Activated CD4-positive, CD25-positive, alpha-beta regulatory T cell treated with anti-CD3 and anti-CD28 coated beads, Interleukin-2, amount 50 U/mL, for 24 hours (primary cell): Measurements from ENCODE around the gene CLSTN2.

Experiments used
- ATAC-seq, 2 donors: fragments of 150-1000 bp; cut with Tn5 transposase; one replicate each; pipeline ENCODE4 v1.10.0; 2021; ENCODE audit warnings: mild to moderate bottlenecking in 1 of 2, moderate library complexity in 1 of 2

CLSTN2 gene

DNA sequence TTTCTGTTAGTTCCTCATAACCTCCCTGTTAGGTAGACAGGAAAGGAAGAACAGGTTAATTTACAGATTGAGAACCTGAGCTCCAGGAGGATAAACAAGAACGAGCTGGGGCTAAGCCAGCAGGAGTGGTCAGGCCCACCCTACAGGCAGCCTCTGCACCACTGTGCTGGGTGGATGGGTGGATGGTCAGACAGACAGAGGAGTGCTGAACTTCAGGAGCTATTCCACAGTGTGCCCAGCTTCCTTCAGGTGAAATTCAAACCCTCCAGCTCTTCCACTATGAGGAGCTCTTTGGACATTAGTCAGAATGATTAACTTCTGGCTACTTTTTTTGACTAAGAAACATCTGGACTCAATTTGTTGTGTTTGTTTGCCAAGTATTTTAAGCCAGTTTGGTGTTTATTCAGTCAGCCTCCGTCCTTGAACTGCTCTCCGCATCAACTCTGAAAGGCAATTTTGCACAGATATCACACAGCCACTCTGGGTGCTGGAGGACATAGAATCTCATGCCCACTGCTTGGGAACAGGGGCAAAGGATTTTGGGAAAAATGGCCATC lies 361.9 kb downstream of the CLSTN2 start:
- ATAC-seq: no peak

DNA sequence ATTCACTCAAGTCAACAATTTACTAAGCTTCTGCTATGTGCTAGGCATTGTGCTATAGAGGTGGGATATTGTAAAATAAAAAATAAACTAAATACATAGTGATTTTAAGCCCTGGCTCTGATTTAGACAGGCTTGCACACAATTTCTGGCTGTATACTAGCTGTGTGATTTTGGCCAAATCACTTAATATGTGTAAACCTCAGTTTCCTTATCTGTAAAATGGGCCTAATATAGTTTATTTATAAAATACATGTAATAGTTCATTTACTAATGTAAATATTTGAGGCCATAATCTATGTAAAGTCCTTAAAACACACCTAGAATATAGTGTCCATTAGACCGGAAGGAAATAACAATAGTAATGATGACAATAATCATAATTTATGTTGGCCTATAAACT lies 363.1 kb downstream of the CLSTN2 start:
- ATAC-seq: no peak

DNA sequence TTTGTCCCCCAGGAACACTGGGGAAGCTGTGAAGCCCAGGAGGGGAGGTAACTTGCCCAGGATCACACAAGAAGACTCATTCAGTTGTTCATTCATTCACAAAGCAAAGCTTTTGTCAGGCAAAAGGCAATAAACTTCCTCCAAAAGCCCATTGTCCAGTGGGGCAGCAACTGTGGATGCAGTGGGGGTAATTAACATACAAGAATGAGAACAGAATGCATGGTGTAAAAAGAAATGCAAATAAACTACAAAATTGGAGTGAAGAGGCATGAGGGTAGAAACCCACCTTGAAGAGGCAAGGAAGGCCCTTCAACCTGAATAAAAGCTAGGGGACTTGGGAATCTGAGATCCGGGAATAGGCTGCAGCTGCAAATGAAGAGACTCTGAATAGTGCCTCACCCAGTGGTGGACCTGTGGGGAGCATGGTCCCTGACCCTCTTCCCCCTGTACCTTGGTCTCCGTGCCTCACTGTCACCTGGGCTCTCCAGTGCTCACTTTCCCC lies 363.6 kb downstream of the CLSTN2 start:
- no peak for ATAC-seq

DNA sequence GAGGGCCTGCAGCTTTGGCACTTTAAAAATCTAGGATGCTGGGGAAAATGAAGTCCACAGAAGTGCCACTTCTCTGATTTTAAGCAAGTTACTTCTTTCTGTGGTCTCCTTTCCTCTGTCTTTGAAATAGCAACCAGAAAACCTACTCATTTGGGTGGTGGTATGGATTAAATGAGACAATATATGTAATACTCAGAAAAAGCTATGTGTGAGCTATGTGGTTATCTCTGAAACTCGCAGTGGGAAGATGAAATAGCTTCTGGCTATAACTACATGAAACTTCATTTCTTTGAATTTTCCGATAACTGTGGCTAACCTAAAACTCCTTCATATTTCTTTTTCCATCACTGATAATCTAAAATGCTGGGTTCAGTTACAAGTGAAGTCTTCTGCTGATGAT lies 368.9 kb downstream of the CLSTN2 start:
- ATAC-seq: no peak

DNA sequence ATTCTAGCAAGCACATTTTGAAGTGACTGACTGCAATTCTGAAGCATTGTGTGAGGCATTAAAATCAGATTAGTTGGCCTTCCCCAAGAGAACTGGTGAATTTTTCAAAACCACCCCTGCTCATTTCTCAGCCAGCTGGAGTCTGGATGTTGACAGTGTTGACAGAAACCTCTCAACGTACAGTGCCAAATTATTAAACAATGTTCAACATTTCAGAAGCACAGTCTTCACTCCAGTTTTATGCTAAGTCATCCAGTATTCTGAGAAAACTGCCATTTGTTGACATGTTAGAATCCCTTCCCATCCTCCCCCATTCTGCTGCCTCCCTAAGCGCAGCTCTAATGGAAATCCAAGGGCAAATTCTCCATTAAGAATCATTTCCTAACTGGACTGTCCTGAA lies 373.6 kb downstream of the CLSTN2 start:
- ATAC-seq: no peak

DNA sequence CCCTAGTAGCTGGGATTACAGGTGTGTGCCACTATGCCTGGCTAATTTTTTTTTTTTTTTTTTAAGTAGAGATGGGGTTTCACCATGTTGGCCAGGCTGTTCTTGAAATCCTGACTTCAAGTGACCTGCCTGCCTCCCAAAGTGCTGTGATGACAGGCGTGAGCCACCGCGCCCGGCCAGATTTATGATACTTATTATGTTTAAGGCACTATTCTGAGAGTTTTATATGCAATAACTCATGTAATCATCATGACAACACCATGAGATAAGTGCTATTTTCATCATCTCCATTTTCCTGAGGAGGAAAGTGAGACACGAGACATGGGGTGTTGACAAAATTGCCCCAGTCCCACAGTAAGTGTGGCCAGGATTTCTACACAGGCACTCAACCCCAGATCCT lies 376.4 kb downstream of the CLSTN2 start:
- ATAC-seq: no peak

DNA sequence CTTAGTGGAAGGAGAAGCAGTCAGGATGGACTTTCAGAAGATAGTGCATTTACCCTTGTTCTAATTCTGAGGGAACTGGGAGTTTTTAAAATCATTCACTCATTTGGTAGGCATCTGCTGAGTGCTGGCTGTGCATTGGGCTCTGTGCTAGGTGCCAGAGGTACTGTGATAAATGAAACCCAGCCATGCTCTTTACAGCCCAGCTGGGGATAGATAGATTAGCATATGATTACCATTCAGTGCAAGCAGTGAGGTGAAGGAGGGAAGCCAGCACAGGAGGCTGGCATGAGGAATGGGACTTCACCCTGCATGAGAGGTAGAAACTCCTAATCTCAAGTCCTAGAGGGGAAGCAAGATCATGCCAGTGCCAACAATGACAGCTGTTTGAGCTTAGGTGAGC lies 381.0 kb downstream of the CLSTN2 start:
- ATAC-seq: no peak

DNA sequence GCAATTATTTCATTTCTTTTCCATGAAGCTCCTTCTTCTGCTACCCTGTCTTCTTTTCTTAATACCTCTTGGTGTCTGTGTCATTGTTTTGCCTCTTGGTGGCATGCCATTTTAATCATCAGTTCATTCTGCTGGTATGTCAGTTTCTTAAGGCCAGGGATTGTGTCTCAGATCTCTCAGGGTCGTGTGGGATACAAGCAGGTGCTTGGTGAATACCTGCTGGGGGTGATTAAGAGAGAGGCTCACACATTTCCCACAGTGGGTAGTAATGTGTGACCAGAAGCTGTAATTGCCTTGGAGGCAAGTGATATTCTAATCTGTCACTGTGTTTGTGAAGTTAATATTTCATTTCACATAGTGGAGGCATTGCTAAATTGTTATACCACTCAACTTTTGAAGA lies 381.5 kb downstream of the CLSTN2 start:
- ATAC-seq: no peak

DNA sequence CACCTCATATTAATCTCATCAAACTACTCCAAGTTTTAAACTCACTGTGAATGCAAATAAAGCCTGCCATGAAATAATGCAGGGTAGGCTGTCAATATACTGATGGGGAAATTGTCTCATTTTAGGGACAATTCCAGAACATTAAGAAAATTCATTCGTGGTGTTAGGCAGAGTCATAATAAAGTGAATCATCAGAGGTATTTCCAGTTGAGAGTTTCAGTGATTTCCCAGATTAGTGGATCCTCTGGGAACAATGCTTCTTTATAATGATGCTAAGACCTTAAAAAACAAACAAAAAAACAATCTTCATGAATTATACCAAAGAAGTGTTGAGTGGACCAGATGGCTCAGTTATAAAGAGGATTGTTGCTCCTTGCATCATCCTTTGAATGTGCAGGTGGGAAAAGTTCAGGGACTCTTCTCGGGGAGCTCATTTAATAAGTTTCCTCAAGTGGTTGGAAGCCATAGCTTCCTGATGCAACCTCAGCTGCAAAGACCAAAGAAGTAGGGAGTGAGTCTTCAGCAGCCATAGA lies 381.9 kb downstream of the CLSTN2 start:
- no peak for ATAC-seq

DNA sequence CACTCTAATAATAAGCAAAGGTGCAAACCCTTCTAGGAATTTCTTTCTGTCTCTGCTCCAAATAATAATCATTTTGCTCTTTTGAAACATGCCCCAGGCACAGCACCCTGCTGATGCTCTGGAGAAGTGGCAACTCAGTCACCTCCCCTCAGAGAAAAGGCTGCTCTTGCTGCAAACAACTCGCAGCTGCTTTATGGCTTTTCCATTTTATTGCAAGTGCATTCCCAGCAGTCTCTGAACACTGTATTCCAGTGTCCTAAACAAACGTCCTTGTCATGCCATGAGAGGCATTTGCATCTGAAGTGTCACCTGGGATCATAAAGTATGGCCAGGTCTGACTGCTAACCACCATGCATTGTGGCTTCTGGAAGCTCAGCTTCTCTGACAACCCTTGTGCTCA lies 384.8 kb downstream of the CLSTN2 start:
- ATAC-seq: no peak

DNA sequence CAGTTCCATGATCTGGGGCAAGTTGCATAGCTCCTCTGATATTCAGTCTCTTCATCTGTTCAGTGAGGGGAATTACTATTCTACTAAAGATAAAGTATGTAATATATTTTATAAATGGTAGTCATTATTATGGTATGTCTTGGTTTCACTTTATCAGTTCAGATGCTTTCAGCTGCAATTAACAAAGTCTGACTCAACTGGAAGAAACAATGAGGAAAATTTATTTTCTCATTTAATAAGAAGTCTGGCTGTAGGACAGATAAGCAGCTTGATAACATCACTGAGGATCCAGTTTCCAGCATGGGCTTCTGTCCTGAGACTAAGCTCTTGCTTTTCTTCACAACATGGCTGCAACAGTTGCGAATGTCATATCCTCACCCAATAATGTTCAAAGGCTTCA lies 388.6 kb downstream of the CLSTN2 start:
- no peak for ATAC-seq

DNA sequence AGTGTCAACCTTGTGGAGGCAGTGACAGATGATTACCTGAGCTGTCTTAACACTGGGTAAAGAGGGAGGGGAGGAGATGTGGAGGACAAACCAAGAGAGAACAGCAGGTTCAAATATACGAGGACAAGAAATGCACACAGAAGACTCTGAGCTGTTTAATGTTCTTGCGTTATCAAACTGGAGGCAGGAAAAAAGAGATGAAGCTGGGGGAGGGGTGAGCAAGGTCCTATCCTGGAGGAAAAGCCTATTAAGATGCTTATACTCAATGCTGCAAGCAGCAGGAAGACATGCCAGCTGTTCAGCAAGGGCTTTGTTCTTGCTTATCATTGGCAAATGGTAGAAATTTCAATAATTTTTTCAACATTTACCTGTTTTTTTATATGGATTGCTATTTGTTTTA lies 397.1 kb downstream of the CLSTN2 start:
- ATAC-seq: no peak

DNA sequence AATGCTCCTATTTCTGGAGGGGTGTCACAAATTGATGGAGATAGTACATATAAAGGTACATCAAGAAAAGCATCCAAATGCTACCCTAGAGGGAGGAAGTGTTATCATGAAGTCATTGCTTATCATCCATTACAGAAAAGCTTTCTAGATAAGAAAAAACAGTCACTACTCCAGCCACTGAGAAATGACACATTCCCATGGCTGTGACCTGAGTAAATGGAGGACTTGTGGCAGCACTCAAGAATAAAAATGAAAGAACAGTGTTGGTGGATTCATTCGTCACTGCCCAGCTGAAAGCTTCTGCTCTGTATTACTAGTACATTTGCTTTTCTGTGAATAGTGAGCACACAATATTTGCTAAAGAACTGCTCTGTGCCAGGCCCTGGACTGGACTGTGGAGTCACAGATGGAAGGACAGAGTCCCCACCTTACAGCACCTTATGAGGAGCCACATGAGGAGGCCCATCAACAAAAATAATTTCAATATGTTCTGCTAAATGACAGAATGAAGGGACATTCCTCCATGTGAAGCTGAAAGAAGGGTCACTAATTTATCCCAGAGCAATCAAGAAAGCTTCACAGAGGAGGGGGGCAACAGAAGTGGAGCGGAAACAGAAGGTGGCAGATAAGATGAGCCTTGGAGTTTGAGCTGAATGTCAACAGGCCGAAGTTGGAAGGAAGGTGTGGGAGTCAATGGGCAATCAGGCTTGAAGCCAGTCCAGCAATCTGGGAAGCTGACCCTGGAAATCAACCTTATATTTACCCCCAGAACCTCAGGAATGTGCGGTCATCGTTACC lies 399.3 kb downstream of the CLSTN2 start:
- ATAC-seq: no peak

DNA sequence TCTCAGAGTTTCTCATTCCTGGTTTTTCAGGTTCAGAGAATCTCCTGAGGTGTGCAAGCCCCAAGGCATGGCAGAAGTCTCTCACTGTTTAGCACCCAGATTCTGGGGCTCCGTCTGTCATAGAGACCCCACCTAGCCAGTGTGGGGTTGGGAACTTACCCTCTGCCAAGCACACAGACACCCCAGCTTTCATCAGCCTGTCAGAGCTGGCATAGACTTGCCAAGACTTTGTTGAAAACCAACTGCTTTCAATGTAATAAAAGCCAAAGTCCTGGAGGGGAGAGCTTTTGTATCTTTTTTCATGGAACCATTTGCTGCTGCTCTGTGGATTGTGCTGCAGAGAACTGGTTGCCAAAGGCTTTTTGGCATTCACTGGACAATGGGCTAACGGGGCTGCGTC lies 401.5 kb downstream of the CLSTN2 start:
- ATAC-seq: no peak

DNA sequence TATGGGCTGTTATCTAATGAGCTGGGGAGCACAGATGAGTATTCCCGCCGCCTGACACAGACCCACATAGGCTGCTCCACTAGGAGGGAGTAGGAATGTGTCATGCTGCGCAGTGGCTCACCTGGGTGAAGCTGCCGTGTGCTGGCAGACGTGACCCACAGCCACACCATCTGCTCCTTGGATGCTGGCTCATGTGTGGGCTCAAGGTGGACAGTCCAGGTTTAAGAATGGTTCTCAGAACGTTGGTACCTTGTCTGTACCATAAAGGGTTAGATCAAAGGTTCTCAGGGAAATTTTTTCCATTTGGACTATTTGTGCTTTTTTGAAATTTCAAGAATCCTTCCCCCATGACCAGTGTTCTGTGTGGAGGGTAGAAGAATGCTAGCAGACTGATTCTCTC lies 403.9 kb downstream of the CLSTN2 start:
- no peak for ATAC-seq

DNA sequence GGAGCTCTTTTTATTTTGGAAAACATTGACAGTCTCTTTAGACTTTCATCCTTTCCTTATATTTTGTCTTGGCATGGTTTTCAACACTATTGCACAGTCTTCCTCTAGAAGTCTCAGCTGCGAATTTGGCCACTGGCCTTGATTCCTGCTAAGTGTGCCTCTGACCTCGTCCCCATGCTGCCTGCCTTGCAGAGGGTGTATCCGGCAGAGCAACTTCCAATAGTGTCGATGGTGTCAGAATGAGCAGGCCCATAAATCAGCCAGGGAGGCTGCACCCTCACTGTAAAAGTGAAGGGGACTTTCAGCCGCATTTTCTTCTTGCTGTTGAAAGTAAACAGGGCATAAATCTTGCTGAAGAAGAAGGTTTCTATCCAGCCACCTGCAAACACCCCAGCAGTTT lies 406.2 kb downstream of the CLSTN2 start:
- ATAC-seq: no peak

DNA sequence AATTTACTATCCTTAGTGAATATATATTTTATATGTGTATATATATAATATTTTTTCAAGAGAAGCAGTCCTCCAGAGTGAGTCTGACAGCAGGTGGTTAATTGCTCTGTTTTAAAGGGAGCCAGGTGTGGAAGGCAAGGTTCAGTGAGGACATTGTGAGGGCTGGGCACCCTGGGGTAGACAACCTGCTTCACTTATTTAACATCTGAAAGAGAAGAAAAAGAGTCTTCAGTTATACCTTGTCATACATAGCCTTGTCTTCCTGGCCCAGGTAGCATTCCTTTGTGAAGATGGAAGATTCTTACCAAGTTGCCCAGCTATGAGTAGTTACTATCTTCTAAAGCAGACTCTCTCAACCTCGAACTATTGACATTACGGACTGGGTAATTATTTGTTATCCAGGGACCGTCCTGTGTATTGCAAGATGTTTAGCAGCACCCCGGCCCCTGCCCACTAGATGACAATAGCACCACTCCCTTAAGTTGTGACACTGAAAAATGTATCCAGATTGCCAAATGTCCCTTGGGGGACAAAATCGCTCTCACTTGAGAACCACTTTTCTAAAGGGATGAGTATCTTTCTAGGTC lies 406.9 kb downstream of the CLSTN2 start:
- no peak for ATAC-seq

DNA sequence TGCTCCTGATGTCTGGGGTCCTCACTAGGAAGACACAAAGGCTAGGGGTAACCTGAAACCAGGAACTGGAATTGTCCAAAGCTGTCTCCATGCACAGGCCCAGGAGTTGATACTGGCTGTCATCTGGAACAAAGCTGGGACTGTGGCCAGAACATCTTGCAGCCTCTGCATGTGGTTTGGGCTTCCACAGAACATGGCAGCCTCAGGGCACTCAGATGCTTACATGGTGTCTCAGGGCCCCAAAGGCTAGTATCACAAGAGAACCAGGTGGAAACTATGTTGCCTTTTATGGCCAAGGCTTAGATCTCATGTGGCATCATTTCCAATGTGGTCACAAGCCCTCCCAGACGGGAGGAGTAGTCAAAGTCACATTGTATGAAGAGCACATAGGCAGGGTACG lies 407.7 kb downstream of the CLSTN2 start:
- no peak for ATAC-seq

DNA sequence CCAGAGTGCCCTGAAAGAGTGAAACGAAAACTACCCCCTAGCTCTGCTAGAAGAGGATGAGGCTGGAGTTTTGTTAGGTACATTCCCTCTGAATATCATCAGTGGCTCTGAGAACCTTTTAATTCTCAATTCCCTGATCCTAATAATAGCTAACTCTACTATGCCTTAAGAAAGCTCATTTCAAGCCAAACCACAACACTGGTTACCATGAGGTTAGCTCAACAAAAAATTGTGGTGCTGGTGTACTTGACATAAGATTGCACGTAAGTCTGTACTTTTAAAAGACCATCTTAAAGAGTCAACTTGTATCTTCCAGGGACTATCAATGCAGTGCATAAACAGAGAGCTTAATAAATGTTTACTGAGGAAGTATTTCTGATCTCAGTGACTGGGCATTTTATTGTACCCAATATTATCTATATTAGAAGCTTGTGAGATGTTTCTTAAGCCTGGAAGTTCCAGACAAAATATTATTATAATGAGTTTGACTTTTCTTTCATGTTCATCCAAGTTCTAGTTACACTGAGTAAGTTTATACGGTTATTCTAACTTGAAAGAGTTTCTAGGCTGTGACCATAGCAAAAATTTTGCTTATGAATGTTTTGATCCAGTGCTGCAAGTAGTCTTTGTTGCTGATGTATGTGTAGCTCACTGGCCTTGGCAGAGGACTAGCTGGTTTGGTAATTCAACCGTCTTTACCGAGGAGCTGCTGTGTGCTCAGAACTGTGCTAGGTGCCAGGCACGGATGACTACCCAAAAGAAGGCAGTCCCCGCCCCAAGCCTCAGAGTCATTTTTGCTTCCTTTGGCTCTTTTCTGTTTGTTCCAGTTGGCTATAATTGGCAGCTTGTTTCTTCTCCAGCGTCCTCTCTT lies 408.5 kb downstream of the CLSTN2 start:
- ATAC-seq: no peak

DNA sequence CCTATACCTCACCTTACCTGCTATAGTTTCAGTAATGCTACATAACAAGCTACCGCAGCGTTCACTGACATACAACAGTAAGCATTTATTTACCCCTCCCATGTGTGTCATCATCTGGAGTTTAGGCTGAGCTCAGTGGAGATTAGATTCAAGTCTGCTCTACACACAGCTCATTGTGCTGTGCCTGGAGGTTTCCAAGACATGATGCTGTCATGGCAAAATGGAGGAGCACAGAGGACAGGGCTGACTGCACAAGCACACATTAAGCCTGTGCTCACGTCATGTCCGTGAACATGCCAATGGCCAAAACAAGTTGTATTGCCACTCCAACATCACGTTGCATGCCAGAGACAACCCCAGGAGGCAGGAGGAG lies 409.1 kb downstream of the CLSTN2 start:
- ATAC-seq: no peak

DNA sequence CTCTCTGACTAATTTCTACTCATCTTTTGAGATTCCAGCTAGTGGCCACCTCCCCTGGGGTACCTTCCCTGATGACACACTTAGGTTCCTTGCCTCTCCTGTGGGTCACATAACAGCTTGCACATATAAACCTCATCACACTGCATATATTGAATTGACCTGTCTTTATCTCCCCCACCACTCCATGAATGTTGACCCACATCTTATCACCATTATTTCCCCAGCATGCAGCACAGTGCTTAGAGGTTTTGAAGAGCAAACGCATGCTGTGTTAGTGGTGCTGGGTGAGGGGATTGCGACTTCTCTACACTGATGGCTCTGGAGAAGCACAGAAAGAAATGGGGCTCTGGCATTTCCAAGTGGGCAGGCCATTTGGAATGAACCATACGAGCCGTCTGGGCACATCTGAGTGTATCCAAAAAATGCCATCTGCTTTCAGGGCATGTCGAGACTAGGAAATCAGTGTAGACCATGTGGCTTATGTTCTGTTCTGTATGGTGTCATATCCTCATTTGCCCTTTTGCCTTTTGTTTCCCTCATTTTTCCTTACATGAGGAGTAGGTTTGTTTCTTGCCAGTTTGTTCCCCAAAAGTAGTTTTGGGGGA lies 409.7 kb downstream of the CLSTN2 start:
- ATAC-seq: no peak

DNA sequence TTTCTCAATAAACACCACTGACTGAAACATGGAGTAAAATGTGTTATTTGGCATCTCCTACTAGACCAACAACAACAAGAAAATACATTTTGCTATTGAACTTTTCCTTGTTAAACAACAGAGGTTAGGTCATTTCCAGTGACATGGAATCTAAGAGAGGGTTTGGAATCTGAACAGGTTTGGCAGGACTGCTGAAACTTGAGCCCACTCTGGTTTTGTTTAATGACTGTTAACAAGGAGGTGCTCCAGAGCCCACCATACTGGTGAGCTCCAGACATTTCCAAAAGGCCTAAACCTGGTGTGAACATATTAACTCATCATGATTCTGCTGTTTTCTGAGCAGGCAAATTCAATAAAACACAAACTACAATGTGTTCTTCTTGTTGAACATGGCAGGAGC lies 412.2 kb downstream of the CLSTN2 start:
- no peak for ATAC-seq

DNA sequence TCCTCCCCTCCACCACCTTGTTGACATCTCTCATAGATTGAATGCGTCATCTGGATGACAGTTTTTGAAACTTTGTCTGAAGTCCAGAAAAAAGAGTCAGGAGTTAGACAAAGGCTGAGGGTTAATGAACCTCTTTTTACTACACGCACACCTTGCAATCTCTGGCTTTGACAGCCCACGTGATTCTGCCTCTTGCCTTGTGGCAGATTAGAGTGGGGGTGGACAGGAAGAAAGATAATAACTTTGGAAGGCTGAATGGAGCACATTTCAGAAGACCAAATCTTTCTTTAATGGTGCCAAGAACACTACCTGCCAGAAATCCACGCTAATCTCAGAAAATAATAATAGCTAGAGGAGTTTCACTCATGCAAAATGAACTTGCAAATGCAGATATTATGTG lies 415.0 kb downstream of the CLSTN2 start:
- no peak for ATAC-seq
